Fibroblast of lung (primary cell): ENCODE measurements around the gene GPRC5C.

Source experiments
- EZH2 ChIP-seq: IDR thresholded peaks from 2 replicates; pipeline ENCODE4 v1.5.1; 2012; ENCODE audit warnings: low read length, control low read depth, mild to moderate bottlenecking; ENCODE audit errors: missing control alignments
- TF ChIP-seq, protein P1 (sequence below), 2 donors: IDR thresholded peaks in 1 of 2; conservative IDR thresholded peaks in 1 of 2; 1 replicate in 1 of 2; 2 replicates in 1 of 2; pipeline ENCODE4 v1.5.1; 2011 to 2012; ENCODE audit warnings: low read length in 2 of 2, control low read depth in 1 of 2, inconsistent platforms in 1 of 2, low read depth in 1 of 2, mild to moderate bottlenecking in 1 of 2

DNA sequence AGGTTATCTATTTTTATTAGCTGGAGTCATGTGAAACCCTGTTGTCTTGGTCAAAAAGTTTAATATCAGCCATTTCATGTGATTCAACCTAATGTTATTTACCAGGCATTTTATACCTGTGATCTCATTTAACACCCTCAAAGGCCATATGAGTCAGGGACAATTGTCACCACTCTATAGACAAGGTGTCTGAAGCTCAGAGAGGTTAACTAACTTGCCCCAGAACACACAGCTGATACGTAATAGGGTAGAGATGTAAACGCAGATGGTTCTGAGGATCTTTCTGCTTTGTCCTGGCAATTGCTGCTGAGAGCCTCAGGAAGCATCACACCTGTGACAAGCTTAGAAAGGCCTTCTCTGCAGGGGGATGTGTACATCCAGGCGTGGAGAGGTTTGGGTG, 39.5 kb downstream of the GPRC5C start:
- TF ChIP-seq, protein P1, sequence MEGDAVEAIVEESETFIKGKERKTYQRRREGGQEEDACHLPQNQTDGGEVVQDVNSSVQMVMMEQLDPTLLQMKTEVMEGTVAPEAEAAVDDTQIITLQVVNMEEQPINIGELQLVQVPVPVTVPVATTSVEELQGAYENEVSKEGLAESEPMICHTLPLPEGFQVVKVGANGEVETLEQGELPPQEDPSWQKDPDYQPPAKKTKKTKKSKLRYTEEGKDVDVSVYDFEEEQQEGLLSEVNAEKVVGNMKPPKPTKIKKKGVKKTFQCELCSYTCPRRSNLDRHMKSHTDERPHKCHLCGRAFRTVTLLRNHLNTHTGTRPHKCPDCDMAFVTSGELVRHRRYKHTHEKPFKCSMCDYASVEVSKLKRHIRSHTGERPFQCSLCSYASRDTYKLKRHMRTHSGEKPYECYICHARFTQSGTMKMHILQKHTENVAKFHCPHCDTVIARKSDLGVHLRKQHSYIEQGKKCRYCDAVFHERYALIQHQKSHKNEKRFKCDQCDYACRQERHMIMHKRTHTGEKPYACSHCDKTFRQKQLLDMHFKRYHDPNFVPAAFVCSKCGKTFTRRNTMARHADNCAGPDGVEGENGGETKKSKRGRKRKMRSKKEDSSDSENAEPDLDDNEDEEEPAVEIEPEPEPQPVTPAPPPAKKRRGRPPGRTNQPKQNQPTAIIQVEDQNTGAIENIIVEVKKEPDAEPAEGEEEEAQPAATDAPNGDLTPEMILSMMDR (conservative IDR thresholded peaks at IDR 0.05 in 1 of 2, IDR thresholded peaks at IDR 0.05 in 1 of 2; ENCODE audit: low read depth in 1 of 2, low read length in 2 of 2), result no peak
- no peak for TF ChIP-seq EZH2
